HG03066 (cell line): Measurements from ENCODE around the gene B4GALNT2.
A peak's percentile ranks its signal among the peaks of the same experiment; 100 is the strongest.
"Not testable (repeated sequence)": the region's sequence is repeated elsewhere in the genome, so short reads cannot be mapped to it uniquely, and the experiment has no call there.

Source experiments
- ATAC-seq: cut with Tn5 transposase; IDR thresholded peaks from one replicate; pipeline ENCODE4 v1.9.1; 2021; ENCODE audit warnings: low read depth; ENCODE audit not compliant: unreplicated experiment

Gene B4GALNT2

DNA sequence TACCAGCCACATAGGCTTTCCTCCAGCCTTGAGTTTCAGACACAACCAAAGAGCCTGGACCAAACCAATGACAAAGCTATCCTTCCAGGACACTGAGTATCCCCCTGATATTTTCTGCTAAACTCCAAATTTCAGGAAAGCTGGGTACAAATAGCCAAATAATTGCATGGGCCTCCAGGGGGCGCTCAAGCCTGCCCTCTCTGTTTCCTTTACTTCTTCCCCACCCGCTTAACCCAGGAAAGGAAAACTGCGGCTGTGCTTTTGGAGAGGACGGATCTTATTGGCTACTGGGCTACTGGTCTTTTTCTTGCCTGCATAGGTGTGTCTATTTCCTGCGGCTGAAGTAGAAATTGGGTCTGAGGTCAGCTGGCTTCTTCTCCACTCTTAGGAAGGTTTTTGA is 47.7 kb downstream of the B4GALNT2 start:
- no peak for ATAC-seq

DNA sequence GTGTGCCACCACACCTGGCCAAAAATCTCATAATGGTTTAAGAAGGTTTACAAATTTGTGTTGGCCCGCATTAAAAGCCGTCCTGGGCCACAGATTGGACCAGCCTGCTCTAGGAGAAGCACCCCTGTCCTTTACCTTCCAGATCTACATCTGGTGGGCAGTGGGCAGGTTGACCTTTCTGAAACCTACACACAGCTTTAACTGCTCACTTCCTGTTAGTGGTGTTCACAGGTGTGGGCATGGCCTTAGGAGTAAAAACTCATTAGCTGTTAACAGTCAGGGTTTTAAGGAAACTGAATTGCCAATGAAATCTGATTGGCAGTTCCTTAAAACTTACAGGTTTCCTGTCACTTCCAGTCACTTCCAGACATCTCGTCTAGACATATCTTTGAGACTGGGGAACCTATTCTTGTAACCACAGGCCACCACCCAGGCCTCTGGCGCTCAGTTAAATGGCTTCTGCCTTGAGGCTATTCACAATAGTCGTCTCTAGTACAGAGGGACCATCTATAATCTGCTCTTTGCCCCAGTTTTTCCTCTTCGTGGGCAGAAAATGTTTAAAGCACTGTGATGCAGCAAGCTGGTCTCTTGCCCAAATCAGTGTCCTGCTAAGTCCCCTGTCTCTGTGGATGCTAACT is 48.5 kb downstream of the B4GALNT2 start:
- no peak for ATAC-seq

DNA sequence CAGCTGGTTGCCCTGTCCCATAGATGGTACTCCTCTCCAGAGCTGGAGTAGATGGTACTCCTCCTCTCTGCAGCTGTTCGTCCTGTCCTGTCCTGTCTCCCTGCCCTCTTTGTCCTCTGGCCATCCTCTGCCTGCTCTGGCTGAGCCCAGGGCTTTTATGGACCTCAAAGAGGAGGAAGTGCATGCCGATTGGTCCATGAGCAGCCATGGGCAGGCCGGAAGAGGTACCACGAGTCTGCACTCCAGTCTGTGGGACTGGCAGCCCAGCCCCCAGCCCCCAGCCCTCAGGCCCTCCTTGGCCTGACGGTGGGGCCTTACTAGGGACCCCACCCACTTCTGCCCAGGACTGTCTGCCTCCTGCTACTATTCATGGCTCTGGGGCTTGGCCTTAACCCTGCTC is 50.8 kb downstream of the B4GALNT2 start:
- no peak for ATAC-seq

DNA sequence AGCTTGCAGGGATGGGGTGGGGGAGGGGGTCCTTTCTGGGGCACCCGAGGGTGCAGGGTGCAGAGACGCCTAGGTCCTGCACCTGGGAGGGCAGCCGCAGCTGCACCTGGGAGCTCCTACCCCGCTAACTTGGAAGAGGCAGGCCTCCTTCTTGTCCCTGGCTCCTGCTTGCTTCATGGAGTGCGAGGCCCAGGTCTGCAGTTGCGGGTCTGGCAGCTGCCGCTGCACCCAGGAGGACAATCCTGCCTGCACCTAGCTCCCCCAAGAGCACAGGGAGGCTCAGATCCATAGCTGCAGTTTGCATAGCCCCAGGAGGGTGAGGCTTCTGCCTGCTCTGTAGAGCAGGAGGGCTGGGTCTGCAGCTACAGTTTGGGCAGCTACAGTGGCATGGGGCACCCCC is 51.2 kb downstream of the B4GALNT2 start:
- no peak for ATAC-seq

DNA sequence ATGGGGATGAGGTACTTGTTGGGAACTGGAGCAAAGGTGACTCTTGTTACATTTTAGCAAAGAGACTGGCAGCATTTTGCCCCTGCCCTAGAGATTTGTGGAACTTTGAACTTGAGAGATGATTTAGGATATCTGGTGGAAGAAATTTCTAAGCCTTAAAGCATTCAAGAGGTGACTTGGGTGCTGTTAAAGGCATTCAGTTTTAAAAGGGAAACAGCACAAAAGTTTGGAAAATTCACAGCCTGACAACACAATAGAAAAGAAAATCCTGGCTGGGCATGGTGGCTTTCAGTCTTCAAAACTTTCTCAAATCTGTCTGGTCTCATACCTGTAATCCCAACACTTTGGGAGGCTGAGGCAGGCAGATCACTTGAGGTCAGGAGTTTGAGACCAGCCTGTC is 52.0 kb downstream of the B4GALNT2 start:
- not testable (repeated sequence) for ATAC-seq

DNA sequence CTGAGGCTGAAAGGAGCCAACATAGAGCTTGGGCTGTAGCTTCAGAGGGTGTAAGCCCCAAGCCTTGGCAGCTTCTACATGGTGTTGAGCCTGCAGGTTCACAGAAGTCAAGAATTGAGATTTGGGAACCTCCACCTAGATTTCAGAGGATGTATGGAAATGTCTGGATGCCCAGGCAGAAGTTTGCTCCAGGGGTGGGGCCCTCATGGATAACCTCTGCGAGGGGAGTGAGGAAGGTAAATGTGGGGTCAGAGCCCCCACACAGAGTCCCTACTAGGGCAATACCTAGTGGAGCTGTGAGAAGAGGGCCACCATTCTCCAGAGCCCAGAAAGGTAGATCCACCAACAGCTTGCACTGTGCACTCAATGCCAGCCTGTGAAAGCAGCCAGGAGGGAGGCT is 52.8 kb downstream of the B4GALNT2 start:
- ATAC-seq: not testable (repeated sequence)

DNA sequence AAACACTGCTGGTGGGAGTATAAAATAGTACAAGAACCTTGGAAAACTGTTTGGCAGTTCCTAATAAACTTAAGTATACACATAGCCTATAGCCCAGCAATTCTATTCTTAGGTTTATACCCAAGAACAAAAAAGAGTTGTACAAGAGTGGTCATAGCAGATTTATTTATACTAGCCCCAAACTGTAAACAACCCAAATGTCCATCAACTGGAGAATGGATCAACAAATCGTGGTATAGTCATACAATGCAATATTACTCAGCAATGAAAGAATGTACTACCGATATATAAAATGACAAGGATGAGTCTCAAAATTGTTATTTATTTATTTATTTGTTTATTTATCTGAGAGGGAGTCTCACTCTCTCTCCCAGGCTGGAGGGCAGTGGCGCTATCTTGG is 54.7 kb downstream of the B4GALNT2 start:
- ATAC-seq: no peak

DNA sequence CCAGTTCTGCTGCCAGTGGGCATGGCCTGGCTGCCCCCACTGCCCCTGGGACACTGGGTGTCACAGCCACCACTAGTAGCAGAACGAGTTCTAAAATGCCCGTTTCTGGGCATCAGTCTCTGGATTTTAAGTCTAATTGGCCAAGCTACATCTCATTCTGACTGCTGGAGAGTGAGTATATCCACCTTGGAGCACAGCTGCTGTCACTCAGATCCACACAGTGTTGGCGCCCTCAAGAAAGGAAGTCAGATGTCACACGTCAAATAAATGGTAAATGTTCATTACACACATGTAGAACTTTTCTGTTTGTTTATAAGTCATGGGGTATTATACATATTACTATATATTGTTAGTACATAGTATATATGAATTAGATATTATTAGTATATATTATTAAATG is 58.4 kb downstream of the B4GALNT2 start:
- ATAC-seq: no peak

DNA sequence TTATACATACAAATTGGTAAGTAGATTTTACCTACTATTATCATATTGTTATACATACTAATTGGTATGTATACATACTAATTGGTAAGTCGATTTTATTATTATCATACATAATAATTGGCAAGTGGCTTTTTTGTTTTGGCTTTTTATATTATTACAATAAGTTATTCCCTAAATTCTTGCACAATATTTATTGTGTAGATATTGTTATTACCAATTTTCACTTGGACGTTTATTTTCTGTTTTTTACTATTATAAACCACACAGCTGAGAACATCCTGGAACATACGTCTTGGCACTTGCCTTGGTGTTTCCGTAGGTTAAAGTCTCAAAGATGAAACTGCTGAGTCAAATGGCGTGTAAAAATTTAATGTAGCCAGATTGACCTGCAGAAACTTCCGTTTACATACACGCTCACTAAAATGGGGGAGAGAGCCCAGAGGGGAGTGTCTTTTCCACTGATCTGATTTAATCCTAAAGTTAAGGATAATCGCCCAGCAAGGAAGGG is 58.9 kb downstream of the B4GALNT2 start:
- peak; percentile 1 for ATAC-seq

DNA sequence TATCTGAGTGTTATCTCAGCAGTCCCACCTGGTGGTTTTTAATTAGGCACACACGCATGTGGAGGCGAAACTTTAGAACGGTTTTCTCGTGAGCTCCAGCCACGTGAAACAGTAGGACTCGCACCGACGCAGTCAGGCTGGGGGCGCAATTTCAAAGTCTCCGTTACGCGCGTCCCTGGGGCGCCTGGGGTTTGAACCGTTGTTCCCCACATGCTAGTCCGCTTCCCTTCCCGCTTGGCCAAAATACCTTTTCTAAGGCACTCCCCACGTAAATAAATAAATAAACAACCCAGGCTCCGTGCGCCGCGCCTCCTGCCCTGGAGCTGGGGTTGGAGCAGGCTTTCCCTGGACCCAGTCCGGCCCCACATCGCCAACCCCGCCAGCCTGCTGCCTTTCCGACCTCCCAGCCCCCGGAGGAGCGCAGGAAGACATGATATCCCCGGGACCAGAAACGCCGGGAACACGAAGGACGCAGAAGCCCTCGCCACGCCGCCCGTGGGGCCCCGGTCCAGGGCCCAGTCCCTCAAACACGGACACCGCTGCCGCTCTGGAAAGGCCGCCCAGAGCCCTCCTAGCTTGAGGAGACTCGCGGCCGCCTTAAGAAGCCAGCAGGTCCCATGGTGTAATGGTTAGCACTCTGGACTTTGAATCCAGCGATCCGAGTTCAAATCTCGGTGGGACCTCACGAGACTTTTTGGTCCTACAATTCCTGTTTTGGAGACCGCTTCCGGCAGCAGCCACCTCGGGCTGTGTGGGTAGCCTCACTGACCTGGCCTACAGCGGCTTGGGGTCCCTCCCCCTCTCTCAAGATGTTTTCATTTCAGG is 59.6 kb downstream of the B4GALNT2 start:
- peak; percentile 44 for ATAC-seq

DNA sequence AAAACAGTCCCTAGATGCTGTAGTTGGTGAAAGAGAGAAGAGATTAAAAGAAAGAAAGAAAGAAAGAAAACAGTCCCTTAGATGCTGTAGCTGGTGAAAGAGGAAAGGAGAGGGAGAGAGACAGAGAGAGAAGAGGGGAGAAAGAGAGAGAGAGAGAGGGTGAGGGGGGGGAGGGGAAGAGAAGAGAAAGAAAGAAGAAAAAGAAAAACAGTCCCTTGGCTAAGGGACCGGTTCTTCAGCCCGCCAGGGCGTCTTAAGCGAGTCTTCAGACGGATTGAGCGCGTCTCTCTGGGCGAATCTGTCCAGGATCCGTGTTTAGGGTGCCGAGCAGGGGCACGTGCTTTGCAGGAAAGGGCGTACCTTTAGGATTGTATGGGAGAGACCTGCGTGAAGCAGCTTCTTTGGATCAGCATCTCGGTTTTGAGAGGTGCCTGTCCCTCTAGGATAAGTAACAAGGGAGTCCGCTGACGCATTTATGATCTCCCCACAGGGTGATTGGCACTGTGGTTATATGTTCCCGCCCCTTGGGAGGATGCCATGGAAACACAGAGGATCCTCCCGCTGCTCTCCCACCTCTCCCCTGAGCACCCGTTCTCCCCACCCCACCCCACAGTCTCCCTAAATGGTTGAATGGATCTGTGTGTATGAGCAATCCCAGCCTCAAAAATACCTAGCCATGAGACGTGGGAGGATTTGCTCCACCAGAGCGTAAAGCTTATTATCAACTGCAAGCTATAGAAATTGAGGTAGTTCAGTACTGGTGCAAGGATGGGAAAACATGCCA is 61.1 kb downstream of the B4GALNT2 start:
- ATAC-seq: no peak

DNA sequence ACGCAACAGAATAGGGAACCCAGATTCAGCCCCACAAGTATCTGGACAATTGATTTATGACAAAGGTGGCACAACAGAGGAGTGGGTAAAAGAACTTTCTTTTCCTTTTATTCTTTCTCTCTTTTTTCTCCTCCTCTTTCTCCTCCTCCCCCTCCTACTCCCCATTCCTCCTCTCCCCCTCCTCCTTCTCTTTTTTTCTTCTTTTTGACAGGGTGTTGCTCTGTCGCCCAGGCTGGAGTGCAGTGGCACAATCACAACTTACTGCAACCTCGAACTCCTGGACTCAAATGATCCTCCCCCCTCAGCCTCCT is 61.7 kb downstream of the B4GALNT2 start:
- ATAC-seq: no peak

DNA sequence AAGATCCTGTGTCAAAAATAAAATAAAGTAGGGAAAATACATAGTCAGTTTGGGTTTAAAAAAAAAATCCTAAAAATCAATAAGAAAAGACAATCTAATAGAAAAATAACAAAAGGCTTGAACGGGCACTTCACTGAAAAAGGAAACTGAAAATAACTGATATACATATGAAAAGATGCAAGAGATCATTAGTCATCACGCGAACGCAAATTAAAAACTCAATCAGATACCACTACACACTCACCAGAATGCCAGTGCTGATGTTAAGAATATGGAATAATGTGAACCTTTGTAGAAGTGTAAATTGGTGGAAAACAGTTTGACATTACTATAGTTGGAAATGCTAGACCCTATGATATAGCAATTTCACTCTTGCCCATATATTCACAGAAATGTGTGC is 63.2 kb downstream of the B4GALNT2 start:
- ATAC-seq: no peak

DNA sequence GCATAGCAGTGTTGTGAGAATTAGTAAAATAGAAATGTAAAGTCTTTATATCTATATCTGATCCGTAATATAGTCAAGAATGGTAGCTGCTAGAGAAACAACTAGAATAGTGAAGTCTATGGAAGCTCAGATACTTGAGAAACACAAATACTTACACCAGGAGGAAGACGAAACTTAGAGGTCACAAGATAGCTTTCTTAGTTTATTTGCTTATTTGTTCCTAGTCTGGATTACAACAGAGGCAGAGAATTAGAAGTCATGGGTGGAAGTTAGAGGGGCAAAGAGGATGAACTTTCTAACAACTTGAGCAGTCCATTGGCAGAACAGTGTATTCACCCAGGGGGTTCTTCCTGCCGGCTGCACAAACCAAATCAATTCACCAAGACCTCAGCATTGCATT is 64.0 kb downstream of the B4GALNT2 start:
- no peak for ATAC-seq

DNA sequence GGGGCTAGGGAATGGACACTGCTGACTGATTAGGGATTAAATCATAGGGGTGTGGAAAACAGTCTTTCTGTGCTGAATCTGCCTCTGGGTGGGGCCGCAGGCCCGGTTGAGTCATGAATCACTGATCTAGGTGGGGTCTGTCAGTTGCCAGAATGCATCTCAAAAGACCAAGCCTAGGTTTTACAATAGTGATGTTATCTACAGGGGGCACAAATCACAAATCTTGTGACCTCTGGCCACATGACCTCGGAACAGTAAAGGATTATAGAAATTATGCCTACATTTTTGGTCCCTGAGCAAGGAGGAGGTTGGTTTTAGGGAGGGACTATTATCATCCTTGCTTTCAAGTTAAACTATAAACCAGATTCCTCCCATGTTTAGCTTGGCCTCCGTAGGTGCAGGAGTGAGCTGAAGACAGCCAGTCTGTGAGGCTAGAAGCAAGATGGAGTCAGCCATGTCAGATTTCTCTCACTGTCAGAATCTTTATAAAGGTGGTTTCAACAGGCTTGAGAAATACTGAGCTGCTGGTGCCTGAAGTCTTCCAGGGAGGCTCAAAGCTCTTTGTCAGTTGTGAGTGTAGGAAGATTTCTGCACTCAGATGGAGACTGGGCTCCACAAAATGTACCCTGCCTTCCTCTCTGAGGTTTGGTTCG is 64.9 kb downstream of the B4GALNT2 start:
- no peak for ATAC-seq

DNA sequence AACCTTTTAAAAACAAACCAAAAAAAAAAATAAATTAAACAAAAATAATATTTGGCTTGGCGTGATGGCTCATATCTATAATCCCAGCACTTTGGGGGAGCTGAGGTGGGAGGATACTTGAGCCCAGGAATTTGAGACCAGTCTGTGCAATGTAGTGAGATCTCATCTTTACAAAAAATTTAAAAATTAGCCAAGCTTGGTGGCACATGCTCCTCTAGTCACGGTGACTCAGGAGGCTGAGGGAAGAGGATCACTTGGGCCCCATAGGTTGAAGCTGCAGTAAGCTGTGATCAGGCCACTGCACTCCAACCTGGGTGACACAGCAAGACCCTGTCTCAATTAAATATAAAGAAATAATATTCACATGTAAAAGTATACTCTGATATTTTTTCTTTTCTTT is 65.6 kb downstream of the B4GALNT2 start:
- ATAC-seq: no peak

DNA sequence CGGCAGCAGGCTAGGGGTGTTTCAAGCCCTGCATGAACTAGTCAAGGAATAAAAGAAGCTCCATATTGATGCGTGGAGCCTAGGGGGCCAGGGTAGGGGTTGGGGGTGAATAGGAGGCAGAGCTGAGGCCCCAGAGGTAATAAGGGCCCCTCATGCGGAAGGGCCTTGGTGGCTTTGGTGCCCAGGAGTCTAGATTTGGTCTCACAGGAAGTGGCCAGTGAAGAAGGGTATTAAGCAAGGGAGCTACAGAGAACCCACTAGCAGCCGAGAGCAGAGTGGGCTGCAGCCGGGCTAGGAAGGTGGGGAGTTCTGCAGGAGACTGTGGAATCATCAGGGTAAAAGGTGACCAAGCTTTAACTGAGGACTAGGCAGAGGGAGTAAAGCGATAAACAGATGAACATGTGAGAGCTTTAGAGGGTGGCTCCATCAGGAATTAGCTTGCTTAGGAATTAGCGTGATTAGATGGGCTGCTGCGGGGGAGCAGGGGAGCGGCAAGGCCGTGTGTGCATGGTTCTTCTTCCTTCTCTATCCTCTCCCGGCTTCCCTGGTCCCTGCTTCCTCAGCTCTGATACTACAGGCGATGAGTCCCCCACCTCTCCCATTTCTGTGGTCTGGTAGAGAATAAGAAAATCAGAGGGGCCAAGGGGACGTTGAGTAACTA is 68.0 kb downstream of the B4GALNT2 start:
- no peak for ATAC-seq

DNA sequence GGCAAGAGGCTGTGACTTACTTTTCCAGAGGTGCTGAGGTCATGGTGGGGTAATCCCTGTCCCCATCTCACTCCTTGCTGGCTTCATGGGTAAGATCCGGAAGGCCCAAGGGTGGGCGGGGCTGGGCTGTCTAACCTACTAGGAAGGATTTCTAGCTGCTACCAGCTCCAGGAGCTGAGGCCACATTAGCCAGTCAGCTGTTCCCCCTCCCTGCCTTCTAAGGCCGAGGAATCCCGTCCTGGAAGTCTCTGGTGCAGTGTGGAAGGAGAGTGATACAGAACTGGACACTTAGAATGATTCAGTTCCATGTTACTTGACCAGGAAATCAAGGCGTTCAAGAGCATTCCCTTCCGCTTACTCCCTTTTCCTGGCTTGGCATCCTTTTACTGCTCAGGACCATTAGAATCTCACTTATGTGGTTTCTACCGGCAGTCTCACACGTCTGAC is 68.9 kb downstream of the B4GALNT2 start:
- no peak for ATAC-seq

DNA sequence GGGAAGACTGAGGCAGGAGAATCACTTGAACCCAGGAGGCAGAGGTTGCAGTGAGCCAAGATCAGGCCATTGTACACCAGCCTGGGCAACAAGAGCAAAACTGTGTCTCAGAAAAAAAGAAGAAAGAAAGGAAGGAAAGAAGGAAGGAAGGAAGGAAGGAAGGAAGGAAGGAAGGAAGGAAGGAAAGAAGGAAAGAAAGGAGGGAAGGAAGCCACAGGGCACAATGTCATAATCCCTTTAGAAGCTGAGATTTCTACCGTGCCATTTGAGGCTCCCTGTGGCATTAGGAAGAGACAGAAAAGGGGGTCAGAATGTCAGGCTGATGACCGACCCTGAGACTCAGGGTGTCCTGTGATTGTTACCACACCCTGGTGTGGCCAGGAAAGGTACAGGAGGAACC is 71.2 kb downstream of the B4GALNT2 start:
- ATAC-seq: no peak

DNA sequence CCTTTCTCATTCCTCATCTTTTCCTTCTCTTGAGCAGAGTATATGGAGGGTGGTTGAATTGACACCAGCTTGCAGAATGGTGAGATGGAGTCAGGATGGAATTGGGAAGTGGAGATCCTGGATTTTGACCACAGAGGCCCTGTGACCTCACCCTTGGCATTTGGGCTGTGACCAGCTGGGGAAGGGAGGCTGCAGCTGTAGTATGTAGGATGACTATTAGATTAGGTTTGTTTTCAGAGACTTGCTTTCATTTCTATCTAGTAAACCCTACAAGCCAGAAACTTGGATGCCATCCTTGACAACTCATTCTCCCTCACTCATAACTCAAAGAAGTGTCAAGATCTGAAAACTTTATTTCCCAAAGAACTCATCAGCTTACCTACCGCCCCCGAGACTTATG is 71.9 kb downstream of the B4GALNT2 start:
- ATAC-seq: no peak
